ENCODE data around the gene LIMCH1.

- TF ChIP-seq EZH2 (IDR thresholded peaks at IDR 0.05) (no peak), POLR2AphosphoS5 (IDR thresholded peaks at IDR 0.05; ENCODE audit: borderline replicate concordance, low read depth, low read length) (no peak), FOXP2 (optimal IDR thresholded peaks at IDR 0.05; ENCODE audit: control extremely low read depth, extremely low read length, insufficient read depth) (no peak)
These were observed 119.6 kb downstream of the LIMCH1 start for GRCh38 chr4:41657561-41657960.
